HL-60/S4 treated with retinoic acid at 250 ng/mL for 4 days and 3 days (cell line): ENCODE measurements around the gene PTGES3.
"Not testable (repeated sequence)": the region's sequence is repeated elsewhere in the genome, so short reads cannot be mapped to it uniquely, and the experiment has no call there.

Source experiments
- in situ Hi-C: fragments of 300-500 bp; cut with MboI; formaldehyde crosslinking; loops from 2 replicates; pipeline ENCODE4 v1.7.0; 2022; ENCODE audit warnings: low sequenced_read_pairs

PTGES3 gene

GRCh38 chr12:56713345-56713744, 25.3 kb upstream of the PTGES3 start:
- in situ Hi-C loops = no loop called here

- in situ Hi-C loops = no loop called here
Observed at GRCh38 chr12:56709759-56710376, 21.8 kb upstream of the PTGES3 start.

GRCh38 chr12:56704522-56704921, 16.4 kb upstream of the PTGES3 start:
- in situ Hi-C loops = not testable (repeated sequence)

- in situ Hi-C loops = no loop called here
Observed at GRCh38 chr12:56699020-56699661, 11.1 kb upstream of the PTGES3 start.

GRCh38 chr12:56695327-56696101, 7.4 kb upstream of the PTGES3 start:
- in situ Hi-C loops = no loop called here

- in situ Hi-C loops = no loop called here
Observed at GRCh38 chr12:56694161-56694560, 6.1 kb upstream of the PTGES3 start.

- in situ Hi-C loops = no loop called here
Observed at GRCh38 chr12:56688846-56689109, 694 bp upstream of the PTGES3 start.

- in situ Hi-C loops = no loop called here
Observed at GRCh38 chr12:56687223-56688128, 608 bp downstream of the PTGES3 start.

GRCh38 chr12:56684745-56685359, 3.2 kb downstream of the PTGES3 start:
- in situ Hi-C loops = no loop called here

GRCh38 chr12:56682323-56682722, 5.8 kb downstream of the PTGES3 start:
- in situ Hi-C loops = no loop called here

GRCh38 chr12:56679883-56680575, 8.1 kb downstream of the PTGES3 start:
- in situ Hi-C loops = no loop called here

- in situ Hi-C loops = no loop called here
Observed at GRCh38 chr12:56678852-56679251, 9.2 kb downstream of the PTGES3 start.

GRCh38 chr12:56677680-56678079, 10.4 kb downstream of the PTGES3 start:
- in situ Hi-C loops = no loop called here

GRCh38 chr12:56676851-56677580, 11.1 kb downstream of the PTGES3 start:
- in situ Hi-C loops = no loop called here

GRCh38 chr12:56671608-56672007, 16.5 kb downstream of the PTGES3 start:
- in situ Hi-C loops = no loop called here

GRCh38 chr12:56670836-56671235, 17.2 kb downstream of the PTGES3 start:
- in situ Hi-C loops = no loop called here

GRCh38 chr12:56668197-56668457, 20.0 kb downstream of the PTGES3 start:
- in situ Hi-C loops = no loop called here

GRCh38 chr12:56661979-56662638, 26.0 kb downstream of the PTGES3 start:
- in situ Hi-C loops = no loop called here

GRCh38 chr12:56661560-56661959, 26.5 kb downstream of the PTGES3 start:
- in situ Hi-C loops = no loop called here
